ENCODE results near the gene ZNF626. TPM values are rescaled to one million over a fixed set of nuclear protein-coding genes. Genes with fewer than 3 reads are reported as not detected.
A peak's percentile ranks its signal among the peaks of the same experiment; 100 is the strongest.
"Not testable (repeated sequence)": the region's sequence is repeated elsewhere in the genome, so short reads cannot be mapped to it uniquely, and the experiment has no call there.

Gene ZNF626
- total RNA-seq, 3 donors from 2014 or later (not counting 1 experiment from before 2014, with no cell fraction given), result 11.4 to 16.7 (median 13.0) TPM

DNA sequence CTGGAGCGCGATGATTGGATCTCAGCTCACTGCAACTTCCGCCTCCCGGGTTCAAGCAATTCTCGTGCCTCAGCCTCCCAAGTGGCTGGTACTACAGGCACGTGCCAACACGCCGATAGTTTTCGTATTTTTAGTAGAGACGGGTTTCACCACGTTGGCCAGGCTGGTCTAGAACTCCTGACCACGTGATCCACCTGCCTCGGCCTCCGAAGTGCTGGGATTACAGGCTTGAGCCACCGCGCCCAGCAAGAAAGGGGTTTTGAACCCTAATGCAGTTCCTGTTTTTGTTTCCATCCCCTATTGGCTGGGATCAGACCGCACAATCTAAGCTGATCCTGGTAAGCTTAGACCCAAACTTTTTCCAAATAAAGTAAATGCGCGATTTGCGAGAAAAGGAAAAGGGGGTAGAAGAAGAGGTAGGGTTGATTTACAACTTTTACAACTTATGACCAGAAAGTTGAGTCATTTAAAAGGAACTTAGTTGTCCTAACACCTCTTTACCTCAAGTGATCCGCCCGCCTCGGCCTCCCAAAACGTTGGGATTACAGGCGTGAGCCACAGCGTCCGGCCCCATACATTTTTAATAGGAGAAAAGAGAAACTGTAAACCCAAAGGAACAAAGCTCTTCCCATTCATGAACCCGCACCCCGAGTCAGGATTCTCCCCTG lies 764 bp downstream of the ZNF626 start:
- Histone ChIP-seq H3K27me3 (ENCODE audit: control insufficient read depth, insufficient read depth, low read length) (no peaks in the 10 kb centered on the region), H3K4me1 (ENCODE audit: control insufficient read depth, insufficient read depth, low read length) (peaks cover 13% of the 10 kb centered on the region), H3K9me3 (ENCODE audit: control insufficient read depth, insufficient read depth, low read length) (peaks cover 1% of the 10 kb centered on the region), H3K4me3 (ENCODE audit: low read length) (peak overlapping the region; percentile 77), H3K27ac (ENCODE audit: low read length) (peak overlapping the region; percentile 89), H3K36me3 (ENCODE audit: control insufficient read depth, insufficient read depth, low read length) (peaks cover 8% of the 10 kb centered on the region)
- intact Hi-C loops (cut with micrococcal nuclease), result loop anchor here (1.0 to 5.0 kb wide), 3 partner anchors 95 to 262 kb away; partner anchors contain the start of genes ZNF66, ZNF737 and ZNF85
- Mint-ChIP-seq H3K4me3 (peak overlapping the region; percentile 96), H3K27ac (peak overlapping the region; percentile 96), H3K9me3 (no peaks in the 10 kb centered on the region), H3K27me3 (ENCODE audit: low read depth in 2 of 2) (no peaks in the 10 kb centered on the region), H3K4me1 (peaks cover 41 to 42% of the 10 kb centered on the region in 2 donors), H3K36me3 (peaks cover 11% of the 10 kb centered on the region)
- ATAC-seq (peak in 1 of 3 donors; percentile 1), DNase-seq (no peak)
- 60% methylated on average over 25 of the region's 29 CpGs for WGBS (ENCODE audit: insufficient coverage)
- TF ChIP-seq, protein P1, sequence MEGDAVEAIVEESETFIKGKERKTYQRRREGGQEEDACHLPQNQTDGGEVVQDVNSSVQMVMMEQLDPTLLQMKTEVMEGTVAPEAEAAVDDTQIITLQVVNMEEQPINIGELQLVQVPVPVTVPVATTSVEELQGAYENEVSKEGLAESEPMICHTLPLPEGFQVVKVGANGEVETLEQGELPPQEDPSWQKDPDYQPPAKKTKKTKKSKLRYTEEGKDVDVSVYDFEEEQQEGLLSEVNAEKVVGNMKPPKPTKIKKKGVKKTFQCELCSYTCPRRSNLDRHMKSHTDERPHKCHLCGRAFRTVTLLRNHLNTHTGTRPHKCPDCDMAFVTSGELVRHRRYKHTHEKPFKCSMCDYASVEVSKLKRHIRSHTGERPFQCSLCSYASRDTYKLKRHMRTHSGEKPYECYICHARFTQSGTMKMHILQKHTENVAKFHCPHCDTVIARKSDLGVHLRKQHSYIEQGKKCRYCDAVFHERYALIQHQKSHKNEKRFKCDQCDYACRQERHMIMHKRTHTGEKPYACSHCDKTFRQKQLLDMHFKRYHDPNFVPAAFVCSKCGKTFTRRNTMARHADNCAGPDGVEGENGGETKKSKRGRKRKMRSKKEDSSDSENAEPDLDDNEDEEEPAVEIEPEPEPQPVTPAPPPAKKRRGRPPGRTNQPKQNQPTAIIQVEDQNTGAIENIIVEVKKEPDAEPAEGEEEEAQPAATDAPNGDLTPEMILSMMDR (IDR thresholded peaks at IDR 0.05), result no peak

DNA sequence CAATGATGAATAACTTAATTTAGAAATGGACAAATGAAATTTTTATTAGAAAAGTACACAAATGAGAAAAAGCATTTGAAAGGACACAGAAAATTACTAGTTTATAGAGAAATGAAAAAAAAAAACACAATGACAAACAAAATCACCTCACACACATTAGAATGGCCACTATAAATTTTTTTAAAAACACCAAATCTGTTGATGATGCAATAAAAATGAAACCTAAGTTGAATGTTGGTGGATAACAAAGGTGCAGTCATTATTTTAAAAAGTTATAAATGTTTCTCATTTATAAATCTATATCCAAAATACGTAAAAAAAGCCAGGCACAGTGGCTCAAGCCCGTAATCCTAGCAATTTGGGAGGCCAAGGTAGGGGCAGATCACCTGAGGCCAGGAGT lies 20.8 kb downstream of the ZNF626 start:
- intact Hi-C loops (cut with micrococcal nuclease), result no loop called here
- peaks cover 41% of the 10 kb centered on the region for H3K9me3 ChIP-seq (ENCODE audit: control insufficient read depth, insufficient read depth, low read length)
- H3K36me3 Mint-ChIP-seq, result peaks cover 32% of the 10 kb centered on the region

DNA sequence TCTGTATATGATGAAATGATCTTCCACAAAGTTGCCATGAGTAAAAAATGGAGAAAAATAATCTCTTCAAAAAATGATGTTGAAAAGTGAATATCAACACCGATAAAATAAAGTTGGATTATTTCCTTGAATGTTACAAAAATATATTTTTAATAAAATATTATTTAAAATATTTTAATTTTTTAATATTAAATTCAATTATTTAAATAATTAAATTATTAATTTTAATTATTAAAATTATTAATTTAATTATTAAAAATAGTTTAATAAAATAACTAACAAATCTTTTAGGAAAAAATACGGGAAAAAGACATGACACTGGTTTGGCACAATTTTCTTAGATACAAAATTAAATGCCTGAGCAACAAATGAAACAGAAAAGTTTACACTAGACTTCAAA lies 21.3 kb downstream of the ZNF626 start:
- Histone ChIP-seq H3K36me3 (ENCODE audit: control insufficient read depth, insufficient read depth, low read length) (peaks cover 52% of the 10 kb centered on the region), H3K4me1 (ENCODE audit: control insufficient read depth, insufficient read depth, low read length) (no peaks in the 10 kb centered on the region), H3K9me3 (ENCODE audit: control insufficient read depth, insufficient read depth, low read length) (peaks cover 46% of the 10 kb centered on the region), H3K4me3 (ENCODE audit: low read length) (no peak overlapping the region), H3K27me3 (ENCODE audit: control insufficient read depth, insufficient read depth, low read length) (no peaks in the 10 kb centered on the region), H3K27ac (ENCODE audit: low read length) (no peak overlapping the region)
- H3K4me1 Mint-ChIP-seq, result peaks cover 9 to 10% of the 10 kb centered on the region in 2 donors
- TF ChIP-seq, protein P1 (IDR thresholded peaks at IDR 0.05), result no peak
- 100% methylated on average over 1 of the region's 2 CpGs for WGBS (ENCODE audit: insufficient coverage)
- no peak for ATAC-seq
- no peak overlapping the region for H3K27ac Mint-ChIP-seq
- intact Hi-C loops (cut with micrococcal nuclease), result no loop called here
- H3K36me3 Mint-ChIP-seq, result peaks cover 36% of the 10 kb centered on the region
- no peak for DNase-seq
- H3K9me3 Mint-ChIP-seq, result peaks cover 4 to 6% of the 10 kb centered on the region in 2 donors
- no peaks in the 10 kb centered on the region for H3K27me3 Mint-ChIP-seq (ENCODE audit: low read depth in 2 of 2)
- H3K4me3 Mint-ChIP-seq, result no peak overlapping the region

More for the DNA sequence above, 20.8 kb downstream of the ZNF626 start:
- Histone ChIP-seq H3K27me3 (ENCODE audit: control insufficient read depth, insufficient read depth, low read length) (no peaks in the 10 kb centered on the region), H3K36me3 (ENCODE audit: control insufficient read depth, insufficient read depth, low read length) (peaks cover 47% of the 10 kb centered on the region), H3K27ac (ENCODE audit: low read length) (no peak overlapping the region), H3K4me1 (ENCODE audit: control insufficient read depth, insufficient read depth, low read length) (no peaks in the 10 kb centered on the region), H3K4me3 (ENCODE audit: low read length) (no peak overlapping the region)
- peaks cover 4 to 6% of the 10 kb centered on the region in 2 donors for H3K9me3 Mint-ChIP-seq
- ATAC-seq (no peak), DNase-seq (no peak)
- H3K4me1 Mint-ChIP-seq, result peaks cover 9 to 14% of the 10 kb centered on the region in 2 donors
- 91% methylated on average over 2 of the region's 2 CpGs for WGBS (ENCODE audit: insufficient coverage)
- no peak overlapping the region for H3K27ac Mint-ChIP-seq
- TF ChIP-seq, protein P1 (IDR thresholded peaks at IDR 0.05), result no peak
- no peak overlapping the region for H3K4me3 Mint-ChIP-seq
- H3K27me3 Mint-ChIP-seq (ENCODE audit: low read depth in 2 of 2), result no peaks in the 10 kb centered on the region

DNA sequence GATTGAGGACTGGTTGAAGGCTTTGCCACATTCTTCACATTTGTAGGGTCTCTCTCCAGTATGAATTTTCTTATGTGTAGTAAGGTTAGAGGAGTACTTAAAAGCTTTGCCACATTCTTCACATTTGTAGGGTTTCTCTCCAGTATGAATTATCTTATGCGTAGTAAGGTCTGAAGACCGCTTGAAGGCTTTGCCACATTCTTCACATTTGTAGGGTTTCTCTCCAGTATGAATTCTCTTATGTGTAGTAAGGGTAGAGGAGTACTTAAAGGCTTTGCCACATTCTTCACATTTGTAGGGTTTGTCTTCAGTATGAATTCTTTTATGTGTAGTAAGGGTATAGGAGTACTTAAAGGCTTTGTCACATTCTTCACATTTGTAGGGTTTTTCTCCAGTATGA lies 36.8 kb downstream of the ZNF626 start:
- ATAC-seq; H3K4me3 ChIP-seq (ENCODE audit: low read length); intact Hi-C loops (cut with micrococcal nuclease); H3K9me3 Mint-ChIP-seq; H3K4me3 Mint-ChIP-seq; H3K4me1 Mint-ChIP-seq; H3K27ac ChIP-seq (ENCODE audit: low read length); H3K27me3 Mint-ChIP-seq (ENCODE audit: low read depth in 2 of 2); H3K36me3 ChIP-seq (ENCODE audit: control insufficient read depth, insufficient read depth, low read length); H3K4me1 ChIP-seq (ENCODE audit: control insufficient read depth, insufficient read depth, low read length); DNase-seq; H3K27ac Mint-ChIP-seq; H3K27me3 ChIP-seq (ENCODE audit: control insufficient read depth, insufficient read depth, low read length): not testable (repeated sequence)
- peaks cover 34% of the 10 kb centered on the region for H3K9me3 ChIP-seq (ENCODE audit: control insufficient read depth, insufficient read depth, low read length)
- WGBS (ENCODE audit: insufficient coverage), result 95% methylated on average over 2 of the region's 2 CpGs
- H3K36me3 Mint-ChIP-seq, result peaks cover 15% of the 10 kb centered on the region
